GM18502 (cell line): Measurements from ENCODE around the gene GPATCH8.
A peak's percentile ranks its signal among the peaks of the same experiment; 100 is the strongest.

Experiments
- ATAC-seq: cut with Tn5 transposase; IDR thresholded peaks from one replicate; pipeline ENCODE4 v1.9.1; 2021; ENCODE audit warnings: mild to moderate bottlenecking; ENCODE audit not compliant: unreplicated experiment, poor library complexity

Gene GPATCH8

GRCh38 chr17:44360144-44360533 lies 143.1 kb downstream of the GPATCH8 start:
- ATAC-seq: no peak

DNA sequence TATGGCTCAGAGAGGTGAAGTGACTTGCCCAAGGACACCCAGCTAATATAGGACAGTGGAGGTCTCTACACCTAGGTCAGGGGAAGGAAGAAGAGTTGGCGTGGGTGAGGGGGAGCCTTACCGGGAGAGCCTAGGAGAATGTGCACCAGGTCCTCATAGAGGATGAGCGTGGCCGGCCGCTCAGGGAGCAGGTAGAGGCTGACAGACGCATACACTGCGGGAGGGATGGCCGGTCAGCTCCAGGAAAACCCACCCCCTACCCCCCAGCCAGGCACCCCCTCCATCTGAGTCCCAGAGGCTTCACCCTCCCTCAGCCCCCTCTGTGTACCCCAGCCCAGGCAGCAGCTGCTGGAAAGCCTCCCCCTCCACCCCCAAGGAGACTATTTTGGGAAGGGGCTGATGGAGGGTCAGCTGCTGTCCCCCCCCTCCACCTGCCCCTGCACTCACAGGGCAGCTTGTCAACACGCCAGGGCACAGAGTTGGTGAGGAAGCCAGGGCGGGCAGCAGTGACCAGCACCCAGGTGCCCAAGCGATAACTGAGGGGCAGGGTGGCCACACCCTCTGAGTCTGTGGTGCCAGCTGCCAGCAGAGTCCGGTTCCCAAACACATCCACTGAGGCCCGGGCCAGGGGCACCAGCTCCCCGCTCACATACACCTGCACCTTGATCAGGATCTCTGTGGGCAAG lies 143.6 kb downstream of the GPATCH8 start:
- ATAC-seq: no peak

DNA sequence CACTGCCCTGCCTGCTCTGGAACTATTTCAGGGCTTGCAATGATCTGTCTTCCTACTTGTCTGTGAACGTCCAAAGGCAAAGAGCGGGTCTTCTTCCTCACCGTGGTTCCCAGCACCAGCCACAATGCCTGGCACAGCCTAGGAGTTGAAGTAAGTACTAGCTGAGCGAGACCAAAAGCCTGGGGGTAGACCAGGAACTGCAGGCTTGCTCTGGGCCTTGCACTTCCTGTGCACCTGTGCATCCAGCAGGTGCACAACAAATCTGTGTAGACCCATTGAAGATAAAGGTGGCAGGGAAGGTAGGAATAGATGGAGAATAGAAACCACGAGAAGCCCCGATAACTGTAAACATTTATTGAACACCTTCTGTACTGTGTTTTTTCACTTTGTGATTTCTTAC lies 144.2 kb downstream of the GPATCH8 start:
- no peak for ATAC-seq

- ATAC-seq: no peak
Observed at GRCh38 chr17:44358066-44358465, 145.1 kb downstream of the GPATCH8 start.

GRCh38 chr17:44356241-44356640 lies 147.0 kb downstream of the GPATCH8 start:
- no peak for ATAC-seq

DNA sequence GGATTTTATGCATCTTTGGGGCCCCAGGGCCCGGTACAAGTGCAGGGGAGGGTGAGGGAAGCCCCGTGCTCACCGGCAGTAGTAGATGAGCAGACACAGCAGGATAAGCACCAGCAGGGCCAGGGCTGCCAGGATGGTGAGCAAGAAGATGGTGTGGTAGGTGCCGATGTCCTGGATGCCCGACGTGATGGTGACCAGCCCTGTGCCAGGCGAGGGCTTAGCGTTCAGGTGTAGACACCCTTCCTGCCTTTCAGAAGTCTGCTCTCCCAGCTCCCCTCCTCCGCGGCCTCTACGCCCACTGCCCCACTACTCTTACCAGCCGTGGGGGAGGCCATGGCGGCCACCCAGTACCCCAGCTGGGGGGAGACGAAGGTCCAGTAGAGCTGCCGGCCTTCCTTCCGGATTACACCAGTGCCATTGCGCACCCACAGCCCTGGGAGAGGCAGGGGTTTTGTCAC lies 147.5 kb downstream of the GPATCH8 start:
- ATAC-seq: no peak

DNA sequence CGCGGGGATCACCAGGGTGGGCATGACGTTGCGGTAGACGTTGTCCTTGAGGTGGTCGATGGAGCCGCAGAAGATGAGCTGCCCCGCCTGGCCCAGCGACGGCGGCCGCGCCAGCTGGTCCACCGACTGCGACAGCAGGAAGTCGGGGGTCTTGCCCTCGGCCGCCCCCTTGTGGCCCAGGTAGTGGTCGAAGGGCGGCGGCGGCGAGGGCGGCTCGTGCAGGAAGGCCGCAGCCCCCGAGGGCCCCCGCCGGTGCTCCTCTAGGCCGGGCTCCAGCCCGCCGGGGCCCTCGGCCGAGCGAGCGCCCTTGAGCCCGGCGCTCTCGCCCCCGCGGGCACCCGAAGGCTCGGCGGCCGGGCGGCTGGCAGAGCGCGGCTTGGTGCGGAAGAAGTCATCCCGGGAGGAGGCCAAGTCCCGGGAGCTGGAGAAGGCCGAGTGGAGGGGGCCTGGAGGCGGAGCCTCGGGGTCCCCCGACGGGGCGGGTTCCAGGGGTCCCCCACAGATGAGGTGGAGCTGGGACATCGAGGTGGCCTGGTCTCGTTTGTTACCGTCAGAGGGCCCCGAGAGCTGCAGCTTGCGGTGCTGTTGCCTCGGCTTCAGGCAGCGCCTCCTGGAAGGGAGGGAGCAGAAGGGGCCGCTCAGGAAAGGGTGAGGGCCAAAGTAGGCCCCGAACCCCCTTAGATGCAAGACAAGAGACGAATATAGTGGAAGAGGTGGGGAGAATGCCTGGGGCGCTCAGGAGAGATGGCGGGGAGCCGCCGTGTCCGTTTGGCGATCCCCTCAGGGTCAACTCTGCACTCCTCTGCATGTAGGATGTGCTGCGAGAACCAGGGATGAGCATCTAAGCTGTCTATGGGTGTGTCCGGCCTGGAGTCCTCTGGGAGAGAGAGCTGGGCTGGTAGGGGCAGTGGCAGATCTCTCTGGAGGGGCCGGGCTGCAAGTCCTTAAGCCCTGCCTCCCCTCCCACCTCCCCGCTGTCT lies 148.3 kb downstream of the GPATCH8 start:
- ATAC-seq: no peak

- no peak for ATAC-seq
Observed at GRCh38 chr17:44353672-44354331, 149.4 kb downstream of the GPATCH8 start.

DNA sequence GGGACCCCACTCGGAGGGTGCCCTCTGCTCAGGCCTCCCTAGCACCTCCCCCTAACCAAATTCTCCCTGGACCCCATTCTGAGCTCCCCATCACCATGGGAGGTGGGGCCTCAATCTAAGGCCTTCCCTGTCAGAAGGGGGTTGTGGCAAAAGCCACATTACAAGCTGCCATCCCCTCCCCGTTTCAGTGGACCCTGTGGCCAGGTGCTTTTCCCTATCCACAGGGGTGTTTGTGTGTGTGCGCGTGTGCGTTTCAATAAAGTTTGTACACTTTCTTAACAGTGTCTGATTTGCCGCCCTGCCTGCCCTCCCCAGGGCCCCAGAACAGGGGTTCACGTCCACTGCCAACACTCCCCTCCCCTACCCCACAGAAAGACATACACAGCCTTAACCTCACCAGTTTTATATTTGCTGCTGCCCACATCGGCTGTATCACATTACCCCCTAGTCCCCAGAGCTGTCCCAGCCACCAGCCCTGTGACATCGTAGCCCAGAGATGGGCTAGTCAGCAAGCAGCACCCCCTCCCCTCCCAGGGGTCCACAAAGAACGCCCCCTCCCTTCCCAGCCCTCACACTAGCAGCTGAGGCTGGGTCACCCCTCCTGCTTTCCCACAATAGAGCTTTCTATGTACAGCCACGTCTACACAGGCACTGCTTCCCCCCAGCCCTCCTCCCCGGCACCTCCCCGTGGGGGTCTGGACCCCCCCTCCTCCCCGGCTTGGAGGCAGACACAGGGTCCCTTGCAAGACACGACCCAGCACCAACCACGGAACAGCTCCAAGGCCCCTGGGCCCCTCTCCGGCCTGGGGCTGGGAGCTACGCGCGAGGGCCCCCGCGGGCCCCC lies 150.2 kb downstream of the GPATCH8 start:
- no peak for ATAC-seq

DNA sequence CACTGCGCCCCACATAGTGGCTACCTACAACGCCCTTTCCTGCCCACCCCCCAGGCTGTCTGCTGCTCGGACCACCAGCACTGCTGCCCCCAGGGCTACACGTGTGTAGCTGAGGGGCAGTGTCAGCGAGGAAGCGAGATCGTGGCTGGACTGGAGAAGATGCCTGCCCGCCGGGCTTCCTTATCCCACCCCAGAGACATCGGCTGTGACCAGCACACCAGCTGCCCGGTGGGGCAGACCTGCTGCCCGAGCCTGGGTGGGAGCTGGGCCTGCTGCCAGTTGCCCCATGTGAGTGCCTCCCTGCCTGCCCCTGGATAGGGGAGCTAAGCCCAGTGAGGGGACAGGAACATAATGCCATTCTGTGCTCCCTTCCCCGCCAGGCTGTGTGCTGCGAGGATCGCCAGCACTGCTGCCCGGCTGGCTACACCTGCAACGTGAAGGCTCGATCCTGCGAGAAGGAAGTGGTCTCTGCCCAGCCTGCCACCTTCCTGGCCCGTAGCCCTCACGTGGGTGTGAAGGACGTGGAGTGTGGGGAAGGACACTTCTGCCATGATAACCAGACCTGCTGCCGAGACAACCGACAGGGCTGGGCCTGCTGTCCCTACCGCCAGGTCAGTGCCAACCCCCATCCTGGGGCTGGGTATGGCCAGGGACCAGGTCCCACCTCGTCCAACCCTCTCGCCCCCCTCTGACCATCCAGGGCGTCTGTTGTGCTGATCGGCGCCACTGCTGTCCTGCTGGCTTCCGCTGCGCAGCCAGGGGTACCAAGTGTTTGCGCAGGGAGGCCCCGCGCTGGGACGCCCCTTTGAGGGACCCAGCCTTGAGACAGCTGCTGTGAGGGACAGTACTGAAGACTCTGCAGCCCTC lies 151.0 kb downstream of the GPATCH8 start:
- no peak for ATAC-seq

DNA sequence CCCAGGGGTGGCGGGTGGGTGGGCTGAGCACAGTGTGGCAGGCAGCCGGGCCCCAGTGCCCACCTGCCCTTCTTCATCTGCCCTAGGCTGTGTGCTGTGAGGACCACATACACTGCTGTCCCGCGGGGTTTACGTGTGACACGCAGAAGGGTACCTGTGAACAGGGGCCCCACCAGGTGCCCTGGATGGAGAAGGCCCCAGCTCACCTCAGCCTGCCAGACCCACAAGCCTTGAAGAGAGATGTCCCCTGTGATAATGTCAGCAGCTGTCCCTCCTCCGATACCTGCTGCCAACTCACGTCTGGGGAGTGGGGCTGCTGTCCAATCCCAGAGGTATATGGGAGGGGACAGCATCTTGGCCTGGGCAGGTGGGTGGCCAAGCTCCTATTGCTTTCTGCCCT lies 151.7 kb downstream of the GPATCH8 start:
- ATAC-seq: no peak

- no peak for ATAC-seq
Observed at GRCh38 chr17:44350733-44351226, 152.4 kb downstream of the GPATCH8 start.

- ATAC-seq: no peak
Observed at GRCh38 chr17:44349553-44350070, 153.6 kb downstream of the GPATCH8 start.

DNA sequence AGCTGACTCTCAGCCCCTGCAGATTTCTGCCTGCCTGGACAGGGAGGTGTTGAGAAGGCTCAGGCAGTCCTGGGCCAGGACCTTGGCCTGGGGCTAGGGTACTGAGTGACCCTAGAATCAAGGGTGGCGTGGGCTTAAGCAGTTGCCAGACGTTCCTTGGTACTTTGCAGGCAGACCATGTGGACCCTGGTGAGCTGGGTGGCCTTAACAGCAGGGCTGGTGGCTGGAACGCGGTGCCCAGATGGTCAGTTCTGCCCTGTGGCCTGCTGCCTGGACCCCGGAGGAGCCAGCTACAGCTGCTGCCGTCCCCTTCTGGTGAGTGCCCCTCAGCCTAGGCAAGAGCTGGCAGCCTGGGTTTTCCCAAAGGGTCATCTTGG lies 154.2 kb downstream of the GPATCH8 start:
- ATAC-seq: no peak

DNA sequence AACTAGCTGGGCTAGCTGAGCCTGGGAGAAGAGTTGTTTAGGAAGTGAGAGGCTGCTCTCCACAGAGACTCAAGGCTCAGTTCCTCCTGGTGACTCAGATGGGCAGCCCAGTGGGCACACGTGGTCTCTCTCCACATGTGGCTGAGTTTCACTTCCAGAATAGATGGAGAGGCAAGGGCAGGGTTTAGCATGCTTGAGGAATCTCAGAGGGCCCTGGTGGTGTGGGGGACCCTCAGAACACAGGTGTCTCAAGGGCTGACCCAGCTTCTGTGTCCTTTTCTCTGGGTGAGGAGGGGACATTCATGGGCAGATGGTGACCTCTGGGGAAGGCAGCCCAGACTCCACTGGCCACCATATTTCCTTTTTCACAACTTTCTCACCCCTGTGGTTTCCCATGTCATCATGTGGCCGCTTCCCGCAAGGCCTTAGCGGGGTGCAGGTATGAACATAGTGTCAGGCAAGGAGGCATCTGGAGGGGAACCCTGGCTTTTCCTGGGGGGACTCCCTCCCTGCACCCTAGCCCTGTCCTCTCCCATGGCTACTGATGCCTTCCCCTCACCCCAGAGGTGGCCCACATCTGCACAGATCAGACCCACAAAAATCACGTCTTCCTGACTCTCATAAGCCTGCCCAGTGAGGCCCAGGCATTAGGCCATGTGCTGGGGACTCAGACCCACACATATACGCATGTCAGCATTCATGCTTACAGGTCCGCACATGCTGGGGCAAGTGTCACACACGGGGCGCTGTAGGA lies 154.8 kb downstream of the GPATCH8 start:
- peak; percentile 46 for ATAC-seq
